HG03025 (cell line): ENCODE measurements around the gene LAMA2.
"Not testable (repeated sequence)": the region's sequence is repeated elsewhere in the genome, so short reads cannot be mapped to it uniquely, and the experiment has no call there.

Experiments used
- ATAC-seq: cut with Tn5 transposase; IDR thresholded peaks from one replicate; pipeline ENCODE4 v1.9.1; 2021; ENCODE audit warnings: mild to moderate bottlenecking, moderate library complexity; ENCODE audit not compliant: unreplicated experiment, low FRiP score

LAMA2 gene

GRCh38 chr6:129164032-129164431 lies 281.1 kb downstream of the LAMA2 start:
- ATAC-seq = no peak

GRCh38 chr6:129172279-129172995 lies 289.5 kb downstream of the LAMA2 start:
- not testable (repeated sequence) for ATAC-seq

GRCh38 chr6:129175066-129175465 lies 292.1 kb downstream of the LAMA2 start:
- ATAC-seq = no peak

- ATAC-seq = no peak
Observed at GRCh38 chr6:129177801-129178200, 294.9 kb downstream of the LAMA2 start.

GRCh38 chr6:129179283-129179682 lies 296.3 kb downstream of the LAMA2 start:
- no peak for ATAC-seq

GRCh38 chr6:129181001-129181400 lies 298.1 kb downstream of the LAMA2 start:
- ATAC-seq = no peak

- no peak for ATAC-seq
Observed at GRCh38 chr6:129183187-129183591, 300.3 kb downstream of the LAMA2 start.

GRCh38 chr6:129183681-129184301 lies 300.9 kb downstream of the LAMA2 start:
- ATAC-seq = no peak

GRCh38 chr6:129184324-129184723 lies 301.4 kb downstream of the LAMA2 start:
- ATAC-seq = no peak

- ATAC-seq = no peak
Observed at GRCh38 chr6:129184808-129185366, 301.9 kb downstream of the LAMA2 start.

GRCh38 chr6:129186988-129187387 lies 304.1 kb downstream of the LAMA2 start:
- ATAC-seq = no peak

- no peak for ATAC-seq
Observed at GRCh38 chr6:129188306-129188705, 305.4 kb downstream of the LAMA2 start.

- no peak for ATAC-seq
Observed at GRCh38 chr6:129188795-129189194, 305.9 kb downstream of the LAMA2 start.

- no peak for ATAC-seq
Observed at GRCh38 chr6:129189266-129189665, 306.3 kb downstream of the LAMA2 start.

- no peak for ATAC-seq
Observed at GRCh38 chr6:129191235-129191634, 308.3 kb downstream of the LAMA2 start.

- ATAC-seq = no peak
Observed at GRCh38 chr6:129192458-129192989, 309.6 kb downstream of the LAMA2 start.

- ATAC-seq = no peak
Observed at GRCh38 chr6:129194306-129194941, 311.5 kb downstream of the LAMA2 start.

GRCh38 chr6:129195161-129195560 lies 312.2 kb downstream of the LAMA2 start:
- ATAC-seq = no peak

GRCh38 chr6:129195643-129196042 lies 312.7 kb downstream of the LAMA2 start:
- no peak for ATAC-seq

- no peak for ATAC-seq
Observed at GRCh38 chr6:129197154-129197553, 314.2 kb downstream of the LAMA2 start.

GRCh38 chr6:129200151-129200550 lies 317.2 kb downstream of the LAMA2 start:
- ATAC-seq = no peak
